Erythroblast (primary cell): ENCODE data around the gene SPEM3.

Experiments
- DNase-seq, 2 experiments: peaks; one replicate each; lab custom pipeline; 2025; lab: John Stamatoyannopoulos, UW
- GATA1 ChIP-seq: IDR thresholded peaks from 2 replicates; pipeline ENCODE4 v1.6.1; 2011; ENCODE audit warnings: low read depth, mild to moderate bottlenecking, control low read depth, low read length, moderate library complexity
- POLR2A ChIP-seq: IDR thresholded peaks from 2 replicates; pipeline ENCODE4 v1.6.1; 2011; ENCODE audit warnings: mild to moderate bottlenecking, low read length

The SPEM3 gene

DNA sequence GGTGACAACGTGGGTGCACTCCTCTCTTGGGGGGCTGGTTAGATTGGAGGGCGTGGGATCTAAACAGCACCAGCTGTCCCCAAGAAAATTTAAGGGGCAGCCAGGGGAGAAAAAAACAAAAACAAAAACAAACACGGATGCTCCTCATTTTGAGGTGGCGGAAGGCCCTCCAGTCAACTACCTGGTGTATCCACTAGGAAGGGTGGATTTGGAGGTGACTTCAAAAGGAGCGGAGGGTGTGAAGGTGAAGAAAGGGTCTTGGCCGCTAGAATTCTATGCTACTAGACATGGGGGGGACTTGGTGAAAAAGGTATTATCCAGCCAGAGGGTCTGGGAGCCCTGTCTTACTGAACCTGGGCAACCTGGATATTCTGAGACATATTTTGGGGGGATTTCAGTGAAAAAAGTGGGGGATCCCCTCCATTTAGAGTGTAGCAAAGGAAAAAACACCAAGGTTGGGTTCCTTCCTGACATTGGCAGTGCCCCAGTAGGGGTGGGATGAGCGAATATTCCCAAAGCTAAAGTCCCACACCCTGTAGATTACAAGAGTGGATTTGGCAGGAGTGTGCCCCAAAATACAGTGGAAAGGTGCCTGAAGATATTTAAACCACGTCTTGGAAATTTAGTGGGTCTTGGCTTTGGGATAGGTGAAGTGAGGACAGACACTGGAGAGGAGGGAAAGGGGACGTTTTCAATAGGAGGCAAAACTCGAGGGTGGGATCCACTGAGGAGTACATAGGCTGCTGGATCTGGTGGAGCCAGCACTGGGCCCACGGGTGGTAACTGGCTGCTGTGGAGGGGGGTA lies 10.2 kb downstream of the SPEM3 start:
- DNase-seq, result no peak
- TF ChIP-seq GATA1 (no peak), POLR2A (no peak)

- DNase-seq, result no peak
- TF ChIP-seq GATA1 (no peak), POLR2A (no peak)
Measured at GRCh38 chr17:7439462-7440112, 10.9 kb downstream of the SPEM3 start, which contains the start of gene FGF11. Gene FGF11 (plus strand): TSS chr17:7439512. CDS start chr17:7439621, 109 bp downstream.

DNA sequence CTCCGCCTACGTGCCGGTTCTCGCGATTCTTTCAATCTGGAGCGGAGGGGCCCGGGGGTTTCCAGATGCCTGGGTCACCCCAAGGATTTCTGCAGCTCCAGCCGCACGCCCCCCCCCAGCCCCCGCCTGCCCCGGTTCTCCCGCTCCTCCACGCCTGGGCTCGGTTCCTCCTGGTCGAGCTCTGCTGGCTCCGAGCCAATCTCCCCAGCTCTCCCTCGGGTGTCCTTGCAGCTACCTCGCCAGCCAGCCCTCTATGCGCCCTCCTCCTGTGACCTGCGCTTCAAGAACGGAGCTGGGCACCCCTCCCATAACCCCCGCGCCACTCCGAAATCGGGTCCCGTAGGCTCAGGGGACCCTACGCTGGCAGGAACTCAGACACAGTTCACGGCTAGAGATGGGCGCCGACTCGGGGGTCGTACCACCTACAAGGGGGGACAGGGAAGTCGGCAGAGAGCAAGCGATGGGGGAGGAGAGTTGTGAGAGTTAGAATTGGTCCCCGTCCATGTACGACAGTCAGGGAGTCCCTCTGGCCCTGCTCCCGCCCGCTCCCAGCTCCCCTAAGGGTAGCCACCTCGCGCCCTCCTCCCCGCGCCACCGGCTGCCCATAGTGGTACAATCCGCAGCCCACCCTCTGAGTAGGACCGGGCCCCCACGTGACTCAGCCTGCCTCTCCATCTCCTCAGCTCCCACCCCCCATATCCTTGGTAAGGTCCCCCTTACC lies 11.6 kb downstream of the SPEM3 start:
- TF ChIP-seq POLR2A, result no peak
- no peak for TF ChIP-seq GATA1
- DNase-seq, result peak; percentile 47 to 60

- peak; percentile 65 to 73 for DNase-seq
- TF ChIP-seq GATA1 (no peak), POLR2A (no peak)
Measured at GRCh38 chr17:7440834-7441195, 12.2 kb downstream of the SPEM3 start.

- no peak for DNase-seq
- no peak for TF ChIP-seq POLR2A
- TF ChIP-seq GATA1, result no peak
Measured at GRCh38 chr17:7441266-7441665, 12.6 kb downstream of the SPEM3 start.

- no peak for DNase-seq
- no peak for TF ChIP-seq POLR2A
Measured at GRCh38 chr17:7442142-7442541, 13.5 kb downstream of the SPEM3 start.

- no peak for DNase-seq
- TF ChIP-seq GATA1 (no peak), POLR2A (no peak)
Measured at GRCh38 chr17:7443499-7444485, 15.1 kb downstream of the SPEM3 start.

DNA sequence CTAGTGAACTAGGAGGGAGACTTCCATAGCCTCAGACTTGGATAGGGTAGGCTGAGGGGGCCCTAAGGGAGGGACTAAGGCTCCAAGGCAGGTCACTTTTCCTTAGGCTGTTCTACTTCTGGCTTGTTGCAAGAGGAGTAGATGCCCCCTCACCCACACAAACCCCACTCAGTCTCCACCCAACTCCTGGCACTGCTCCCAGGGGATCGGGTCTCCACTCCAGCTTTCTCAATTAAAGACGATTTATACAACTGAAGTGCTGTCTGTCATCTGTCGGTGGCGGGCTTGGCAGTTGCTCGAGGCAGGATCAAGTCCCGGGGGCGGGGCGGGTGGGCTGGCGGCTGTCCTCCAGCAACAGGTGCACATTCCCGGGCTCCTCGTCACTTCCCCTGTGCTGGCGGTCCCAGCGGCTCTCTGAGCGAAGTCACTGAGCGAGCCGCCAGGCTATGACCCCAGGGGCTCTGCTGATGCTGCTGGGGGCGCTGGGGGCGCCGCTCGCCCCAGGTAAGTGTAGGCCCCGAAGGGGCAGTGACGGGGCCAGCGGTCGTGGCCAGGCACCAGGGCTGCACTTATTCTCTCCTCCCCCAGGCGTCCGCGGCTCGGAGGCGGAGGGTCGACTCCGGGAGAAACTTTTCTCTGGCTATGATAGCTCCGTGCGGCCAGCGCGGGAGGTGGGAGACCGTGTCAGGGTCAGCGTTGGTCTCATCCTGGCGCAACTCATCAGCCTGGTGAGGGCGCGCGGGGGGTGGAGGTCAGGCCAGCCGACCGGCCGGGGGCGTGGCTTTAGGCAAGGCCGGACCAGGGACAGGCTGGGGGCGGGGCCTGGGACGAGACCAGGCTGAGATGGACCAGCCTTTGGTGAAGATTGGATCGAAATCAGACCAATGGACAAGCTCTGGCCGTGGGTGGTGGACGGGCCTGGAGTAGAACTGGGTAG lies 16.3 kb downstream of the SPEM3 start, which contains the start of gene CHRNB1:
Gene CHRNB1, plus strand, starts transcription at position 380 of the 937 bp plus-strand sequence. Its CDS starts 67 bp downstream, at position 447.
- TF ChIP-seq GATA1 (no peak), POLR2A (no peak)
- DNase-seq, result peak; percentile 74 to 75

GRCh38 chr17:7445619-7445968 lies 16.9 kb downstream of the SPEM3 start:
- TF ChIP-seq POLR2A (no peak), GATA1 (no peak)
- peak; percentile 63 to 65 for DNase-seq

DNA sequence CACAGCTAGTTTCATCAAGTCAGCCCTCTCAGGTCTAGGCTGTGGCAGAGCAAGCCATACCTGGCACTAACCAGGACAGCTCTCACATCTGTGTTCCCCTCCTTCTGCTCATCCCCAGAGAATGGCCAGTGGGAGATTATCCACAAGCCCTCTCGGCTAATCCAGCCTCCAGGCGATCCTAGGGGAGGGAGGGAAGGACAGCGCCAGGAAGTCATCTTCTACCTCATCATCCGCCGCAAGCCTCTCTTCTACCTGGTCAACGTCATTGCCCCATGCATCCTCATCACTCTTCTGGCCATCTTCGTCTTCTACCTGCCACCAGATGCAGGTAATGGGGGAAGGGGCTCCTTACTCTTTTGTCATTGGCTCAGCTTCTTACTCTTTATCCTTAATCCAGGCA lies 19.8 kb downstream of the SPEM3 start:
- DNase-seq, result no peak
- TF ChIP-seq GATA1 (no peak), POLR2A (no peak)

GRCh38 chr17:7459961-7460545 lies 31.4 kb downstream of the SPEM3 start:
- TF ChIP-seq GATA1 (no peak), POLR2A (no peak)
- no peak for DNase-seq
